ENCODE results near the gene ATP5ME.

ATP5ME gene

GRCh38 chr4:656436-657337 is 17.4 kb downstream of the ATP5ME start:
- TF ChIP-seq YY1 (IDR thresholded peaks at IDR 0.05; ENCODE audit: low read depth): no peak
- no peak for TF ChIP-seq ZBTB7A (IDR thresholded peaks at IDR 0.05; ENCODE audit: low read depth)
- no peak for TF ChIP-seq NFIC (IDR thresholded peaks at IDR 0.05)
- no peak for TF ChIP-seq TCF12 (IDR thresholded peaks at IDR 0.05; ENCODE audit: low read depth)
- TF ChIP-seq EP300 (IDR thresholded peaks at IDR 0.05; ENCODE audit: borderline replicate concordance): no peak

GRCh38 chr4:655464-656151 is 18.5 kb downstream of the ATP5ME start:
- TF ChIP-seq, protein P1, sequence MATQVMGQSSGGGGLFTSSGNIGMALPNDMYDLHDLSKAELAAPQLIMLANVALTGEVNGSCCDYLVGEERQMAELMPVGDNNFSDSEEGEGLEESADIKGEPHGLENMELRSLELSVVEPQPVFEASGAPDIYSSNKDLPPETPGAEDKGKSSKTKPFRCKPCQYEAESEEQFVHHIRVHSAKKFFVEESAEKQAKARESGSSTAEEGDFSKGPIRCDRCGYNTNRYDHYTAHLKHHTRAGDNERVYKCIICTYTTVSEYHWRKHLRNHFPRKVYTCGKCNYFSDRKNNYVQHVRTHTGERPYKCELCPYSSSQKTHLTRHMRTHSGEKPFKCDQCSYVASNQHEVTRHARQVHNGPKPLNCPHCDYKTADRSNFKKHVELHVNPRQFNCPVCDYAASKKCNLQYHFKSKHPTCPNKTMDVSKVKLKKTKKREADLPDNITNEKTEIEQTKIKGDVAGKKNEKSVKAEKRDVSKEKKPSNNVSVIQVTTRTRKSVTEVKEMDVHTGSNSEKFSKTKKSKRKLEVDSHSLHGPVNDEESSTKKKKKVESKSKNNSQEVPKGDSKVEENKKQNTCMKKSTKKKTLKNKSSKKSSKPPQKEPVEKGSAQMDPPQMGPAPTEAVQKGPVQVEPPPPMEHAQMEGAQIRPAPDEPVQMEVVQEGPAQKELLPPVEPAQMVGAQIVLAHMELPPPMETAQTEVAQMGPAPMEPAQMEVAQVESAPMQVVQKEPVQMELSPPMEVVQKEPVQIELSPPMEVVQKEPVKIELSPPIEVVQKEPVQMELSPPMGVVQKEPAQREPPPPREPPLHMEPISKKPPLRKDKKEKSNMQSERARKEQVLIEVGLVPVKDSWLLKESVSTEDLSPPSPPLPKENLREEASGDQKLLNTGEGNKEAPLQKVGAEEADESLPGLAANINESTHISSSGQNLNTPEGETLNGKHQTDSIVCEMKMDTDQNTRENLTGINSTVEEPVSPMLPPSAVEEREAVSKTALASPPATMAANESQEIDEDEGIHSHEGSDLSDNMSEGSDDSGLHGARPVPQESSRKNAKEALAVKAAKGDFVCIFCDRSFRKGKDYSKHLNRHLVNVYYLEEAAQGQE (IDR thresholded peaks at IDR 0.05; ENCODE audit: low read depth): no peak
- TF ChIP-seq ZBTB7A (IDR thresholded peaks at IDR 0.05; ENCODE audit: low read depth) (no peak), YY1 (IDR thresholded peaks at IDR 0.05; ENCODE audit: low read depth) (no peak), EGR1 (IDR thresholded peaks at IDR 0.05) (no peak), CREB1 (IDR thresholded peaks at IDR 0.05; ENCODE audit: low read depth) (no peak), TAF1 (IDR thresholded peaks at IDR 0.05; ENCODE audit: low read depth) (no peak), RAD21 (IDR thresholded peaks at IDR 0.05; ENCODE audit: low read depth) (no peak), NFIC (IDR thresholded peaks at IDR 0.05) (no peak), TEAD4 (IDR thresholded peaks at IDR 0.05) (no peak), FOXM1 (IDR thresholded peaks at IDR 0.05; ENCODE audit: borderline replicate concordance, low read depth) (no peak), EP300 (IDR thresholded peaks at IDR 0.05; ENCODE audit: borderline replicate concordance) (no peak), CEBPB (IDR thresholded peaks at IDR 0.05) (no peak), USF1 (IDR thresholded peaks at IDR 0.05) (no peak), MAX (IDR thresholded peaks at IDR 0.05) (no peak), TCF12 (IDR thresholded peaks at IDR 0.05; ENCODE audit: low read depth) (no peak)

GRCh38 chr4:654871-655463 is 19.1 kb downstream of the ATP5ME start:
- TF ChIP-seq EGR1 (IDR thresholded peaks at IDR 0.05) (no peak), TAF1 (IDR thresholded peaks at IDR 0.05; ENCODE audit: low read depth) (no peak), NFIC (IDR thresholded peaks at IDR 0.05) (no peak), MAX (IDR thresholded peaks at IDR 0.05) (no peak), TEAD4 (IDR thresholded peaks at IDR 0.05) (no peak), CEBPB (IDR thresholded peaks at IDR 0.05) (no peak), CREB1 (IDR thresholded peaks at IDR 0.05; ENCODE audit: low read depth) (no peak), RAD21 (IDR thresholded peaks at IDR 0.05; ENCODE audit: low read depth) (no peak), FOXM1 (IDR thresholded peaks at IDR 0.05; ENCODE audit: borderline replicate concordance, low read depth) (no peak), TCF12 (IDR thresholded peaks at IDR 0.05; ENCODE audit: low read depth) (no peak), ZBTB7A (IDR thresholded peaks at IDR 0.05; ENCODE audit: low read depth) (no peak), YY1 (IDR thresholded peaks at IDR 0.05; ENCODE audit: low read depth) (no peak), USF1 (IDR thresholded peaks at IDR 0.05) (no peak), EP300 (IDR thresholded peaks at IDR 0.05; ENCODE audit: borderline replicate concordance) (no peak)
- TF ChIP-seq, protein P1 (IDR thresholded peaks at IDR 0.05; ENCODE audit: low read depth): no peak

- TF ChIP-seq USF1 (IDR thresholded peaks at IDR 0.05) (no peak), RAD21 (IDR thresholded peaks at IDR 0.05; ENCODE audit: low read depth) (no peak), NFIC (IDR thresholded peaks at IDR 0.05) (no peak), TEAD4 (IDR thresholded peaks at IDR 0.05) (no peak), YY1 (IDR thresholded peaks at IDR 0.05; ENCODE audit: low read depth) (no peak), FOXM1 (IDR thresholded peaks at IDR 0.05; ENCODE audit: borderline replicate concordance, low read depth) (no peak), MAX (IDR thresholded peaks at IDR 0.05) (no peak), EGR1 (IDR thresholded peaks at IDR 0.05) (no peak), TCF12 (IDR thresholded peaks at IDR 0.05; ENCODE audit: low read depth) (no peak), CREB1 (IDR thresholded peaks at IDR 0.05; ENCODE audit: low read depth) (no peak), ZBTB7A (IDR thresholded peaks at IDR 0.05; ENCODE audit: low read depth) (no peak), TAF1 (IDR thresholded peaks at IDR 0.05; ENCODE audit: low read depth) (no peak), CEBPB (IDR thresholded peaks at IDR 0.05) (no peak), EP300 (IDR thresholded peaks at IDR 0.05; ENCODE audit: borderline replicate concordance) (no peak)
- TF ChIP-seq, protein P1 (IDR thresholded peaks at IDR 0.05; ENCODE audit: low read depth): no peak
Observed at GRCh38 chr4:654503-654845, 19.6 kb downstream of the ATP5ME start.

All from Ishikawa (cell line).